ENCODE measurements around the gene COL2A1.
A peak's percentile ranks its signal among the peaks of the same experiment; 100 is the strongest.

Gene COL2A1

DNA sequence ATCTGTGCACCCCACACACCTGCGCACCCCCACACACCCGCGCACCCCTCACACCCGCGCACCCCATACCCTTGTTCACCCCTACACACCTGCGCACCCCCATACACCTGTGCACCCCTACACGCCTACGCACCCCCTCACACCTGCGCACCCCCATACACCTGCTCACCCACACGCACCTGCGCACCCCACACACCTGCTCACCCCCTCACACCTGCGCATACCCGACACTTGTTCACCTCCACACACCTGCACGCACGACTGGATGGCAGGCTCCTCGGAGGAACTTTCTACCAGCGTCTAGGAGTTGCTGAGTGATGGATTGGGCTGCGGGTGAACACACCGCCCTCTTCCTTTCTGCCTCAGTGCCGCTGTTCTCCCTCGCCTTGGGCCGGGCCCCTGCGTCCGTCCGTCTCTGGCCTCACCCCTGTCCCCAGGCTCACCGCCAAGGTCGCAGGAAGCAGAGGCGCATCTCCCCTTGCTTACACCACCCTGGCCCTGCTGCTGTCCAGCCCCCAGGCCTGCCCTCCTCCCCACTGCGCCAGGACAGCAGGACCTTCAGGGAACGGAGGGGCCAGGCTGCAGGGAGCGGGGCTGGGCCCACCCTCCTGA is 61.6 kb downstream of the COL2A1 start:
- DNase-seq = no peak

- DNase-seq = no peak
These were observed 62.2 kb downstream of the COL2A1 start for GRCh38 chr12:47941871-47942613.

- no peak for DNase-seq
These were observed 62.8 kb downstream of the COL2A1 start for GRCh38 chr12:47941475-47941780.

DNA sequence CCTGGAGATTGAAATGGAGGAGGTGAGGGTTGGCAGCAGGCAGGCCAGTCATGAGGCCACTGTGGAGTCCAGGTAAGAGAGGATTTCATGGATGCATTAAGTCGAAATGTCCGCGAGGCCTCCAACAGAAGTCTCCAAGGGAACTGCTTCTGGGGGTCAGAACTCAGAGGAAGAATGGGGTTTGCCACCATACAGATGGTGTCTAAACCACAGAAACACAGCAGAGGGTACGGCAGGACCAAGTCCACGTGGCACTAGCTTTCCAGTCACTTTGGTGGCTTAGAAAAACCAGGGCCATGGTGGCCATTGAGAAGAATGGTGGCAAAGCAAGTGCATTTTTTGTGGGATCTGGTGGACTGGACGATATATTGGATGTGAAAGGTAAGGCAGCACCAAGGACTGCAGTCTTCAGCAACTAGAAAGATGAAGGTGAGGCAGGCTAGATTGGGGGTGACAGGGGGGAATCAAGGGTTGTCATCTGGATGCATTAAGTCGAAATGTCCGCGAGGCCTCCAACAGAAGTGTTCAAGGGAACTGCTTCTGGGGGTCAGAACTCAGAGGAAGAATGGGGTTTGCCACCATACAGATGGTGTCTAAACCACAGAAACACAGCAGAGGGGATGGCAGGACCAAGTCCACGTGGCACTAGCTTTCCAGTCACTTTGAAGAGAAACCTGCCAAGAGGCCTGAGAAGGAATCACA is 63.4 kb downstream of the COL2A1 start:
- DNase-seq = no peak

GRCh38 chr12:47939009-47939601 is 65.2 kb downstream of the COL2A1 start:
- DNase-seq = peak in 1 of 2 experiments; percentile 5

DNA sequence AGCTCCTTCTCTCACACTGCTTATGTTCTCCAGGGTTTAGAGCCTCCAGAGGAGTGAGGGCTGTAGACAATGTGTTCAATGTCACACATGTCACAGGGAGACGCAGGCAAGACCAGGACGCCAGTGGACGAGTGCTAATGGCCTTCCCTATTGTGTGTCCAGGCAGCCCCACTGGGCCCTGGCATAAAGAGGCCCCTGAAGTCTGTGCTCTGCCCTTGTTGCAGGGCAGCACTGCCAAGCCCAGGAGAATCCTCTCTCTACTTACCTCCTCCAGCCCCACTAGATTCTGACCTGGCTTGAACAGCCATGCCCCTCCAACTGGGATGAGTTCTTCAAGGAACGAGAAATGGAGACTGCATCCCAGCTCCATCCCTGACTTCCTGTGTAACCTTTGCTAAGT is 65.7 kb downstream of the COL2A1 start:
- DNase-seq = no peak

DNA sequence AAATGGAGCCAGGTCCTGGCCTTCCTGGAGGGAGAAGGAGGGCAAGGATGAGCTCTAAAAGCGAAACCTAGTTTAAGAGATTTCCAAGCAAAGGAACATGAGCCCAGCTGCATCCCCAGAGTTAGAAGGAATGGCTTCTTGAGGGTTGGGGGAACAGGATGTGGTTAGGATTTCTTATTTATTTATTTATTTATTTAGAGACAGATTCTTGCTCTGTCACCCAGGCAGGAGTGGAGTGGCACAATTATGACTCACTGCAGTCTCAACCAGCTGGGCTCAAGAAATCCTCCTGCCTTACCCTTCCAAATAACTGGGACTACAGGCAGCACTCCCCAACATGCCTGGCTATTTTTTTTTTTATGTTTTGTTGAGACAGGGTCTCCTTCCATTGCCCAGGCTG is 66.2 kb downstream of the COL2A1 start:
- DNase-seq = no peak

DNA sequence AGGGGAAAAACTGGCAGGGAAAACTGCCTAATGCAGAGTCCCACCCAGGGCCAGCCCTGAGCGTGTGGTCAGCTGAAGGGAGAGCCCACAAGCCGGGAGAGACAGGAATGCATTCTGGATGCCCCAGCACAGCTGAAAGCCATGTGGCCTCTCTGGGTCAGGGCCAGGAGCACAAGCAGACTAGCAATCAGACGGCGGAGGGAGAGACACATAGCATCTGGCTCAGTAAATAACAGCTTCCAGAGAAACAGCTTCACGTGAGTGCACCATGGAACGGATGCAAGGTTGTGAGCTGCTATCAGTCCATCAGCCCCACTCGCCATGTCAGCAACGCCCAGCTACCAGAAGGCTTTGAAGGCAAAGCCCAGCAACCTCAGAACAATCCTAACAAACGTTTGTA is 69.1 kb downstream of the COL2A1 start:
- no peak for DNase-seq

DNA sequence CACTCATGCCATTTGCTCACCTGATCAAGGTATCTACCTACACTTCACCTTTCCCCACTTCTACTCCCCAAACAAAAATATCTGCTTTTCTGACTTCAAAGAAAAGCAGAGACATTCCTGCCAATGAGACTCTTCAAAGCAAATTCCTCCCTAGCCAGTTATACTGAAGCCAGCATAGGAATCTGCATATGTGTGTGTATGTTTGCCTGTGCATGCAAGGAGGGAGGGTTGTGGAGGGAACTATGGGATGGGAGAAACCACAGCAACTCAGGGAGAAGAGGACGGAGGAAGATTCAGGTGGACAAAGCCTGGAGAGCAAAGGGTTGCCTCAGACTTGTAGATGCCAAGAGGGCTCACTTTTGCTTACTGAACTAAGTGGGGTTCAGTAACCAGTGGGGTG is 73.1 kb downstream of the COL2A1 start:
- DNase-seq = no peak

DNA sequence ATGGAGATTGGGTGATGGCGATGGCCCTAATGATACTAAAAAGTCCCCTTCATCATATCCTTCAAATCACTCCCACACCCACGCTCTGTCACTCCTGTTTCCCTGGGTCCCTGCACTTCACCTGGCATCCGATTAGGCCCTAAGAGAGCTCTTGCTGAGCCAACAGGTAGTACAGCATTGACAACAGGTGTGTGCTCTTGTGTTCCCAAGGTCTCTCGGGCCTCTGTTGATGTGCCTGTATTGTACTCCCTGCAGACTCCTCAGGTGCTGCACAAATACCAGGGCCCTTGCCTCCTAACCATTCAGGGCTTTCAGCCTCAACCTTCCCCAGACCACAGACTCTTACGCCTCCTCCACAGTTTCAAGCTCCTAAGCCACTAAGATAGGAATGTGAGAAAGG is 73.6 kb downstream of the COL2A1 start:
- DNase-seq = no peak

DNA sequence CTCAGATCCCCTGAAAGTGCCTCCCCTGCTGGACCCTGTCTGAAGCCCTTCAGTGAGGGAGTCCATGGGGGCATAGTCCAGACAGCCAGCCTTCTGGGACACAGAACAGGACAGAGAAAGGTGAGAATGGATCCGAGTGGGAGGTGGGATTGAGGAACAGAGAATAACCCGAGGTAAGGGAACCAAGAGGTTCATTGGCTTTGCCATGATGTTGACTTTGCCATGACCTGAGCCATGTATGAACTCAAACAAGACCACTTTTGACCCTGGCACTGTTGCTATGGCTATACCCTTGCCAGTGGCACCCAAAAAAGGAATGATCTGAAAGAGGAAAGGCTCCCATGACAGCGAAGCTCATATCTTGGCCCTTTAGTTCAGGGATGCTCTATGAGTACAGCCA is 76.9 kb downstream of the COL2A1 start:
- no peak for DNase-seq

Measured in NCI-H2081 (cell line).